Kidney epithelial cell (primary cell): ENCODE measurements around the gene DBNDD1. TPM values are rescaled to one million over a fixed set of nuclear protein-coding genes. Genes with fewer than 3 reads are reported as not detected.

ENCODE experiments used
- DNase-seq: peaks from one replicate; pipeline ENCODE4 v3.0.0-alpha.2; 2010; ENCODE audit warnings: low read depth
- H3K27me3 ChIP-seq: 2 replicates; pipeline ENCODE4 v1.6.0; 2011; ENCODE audit warnings: low read length; ENCODE audit not compliant: control insufficient read depth, insufficient read depth
- H3K36me3 ChIP-seq: 2 replicates; pipeline ENCODE4 v1.5.1; 2011; ENCODE audit warnings: low read length; ENCODE audit not compliant: control insufficient read depth, insufficient read depth
- H3K4me3 ChIP-seq: 2 replicates; pipeline ENCODE4 v1.5.1; 2011; ENCODE audit warnings: low read depth, mild to moderate bottlenecking, control low read depth, low read length
- CTCF ChIP-seq: IDR thresholded peaks from 2 replicates; pipeline ENCODE4 v1.5.1; 2011; ENCODE audit warnings: mild to moderate bottlenecking, moderate library complexity, low read length, control low read depth, inconsistent platforms; ENCODE audit not compliant: insufficient read depth, poor library complexity, severe bottlenecking
- total RNA-seq: library from RNA; depleted of rRNA; stranded (reverse); fragments of >200 nt; gene quantifications from 2 replicates; pipeline ENCODE4 v1.2.3, GENCODE V29; 2015

DBNDD1 gene
- total RNA-seq, 1 donor from 2014 or later: 27.2 TPM

DNA sequence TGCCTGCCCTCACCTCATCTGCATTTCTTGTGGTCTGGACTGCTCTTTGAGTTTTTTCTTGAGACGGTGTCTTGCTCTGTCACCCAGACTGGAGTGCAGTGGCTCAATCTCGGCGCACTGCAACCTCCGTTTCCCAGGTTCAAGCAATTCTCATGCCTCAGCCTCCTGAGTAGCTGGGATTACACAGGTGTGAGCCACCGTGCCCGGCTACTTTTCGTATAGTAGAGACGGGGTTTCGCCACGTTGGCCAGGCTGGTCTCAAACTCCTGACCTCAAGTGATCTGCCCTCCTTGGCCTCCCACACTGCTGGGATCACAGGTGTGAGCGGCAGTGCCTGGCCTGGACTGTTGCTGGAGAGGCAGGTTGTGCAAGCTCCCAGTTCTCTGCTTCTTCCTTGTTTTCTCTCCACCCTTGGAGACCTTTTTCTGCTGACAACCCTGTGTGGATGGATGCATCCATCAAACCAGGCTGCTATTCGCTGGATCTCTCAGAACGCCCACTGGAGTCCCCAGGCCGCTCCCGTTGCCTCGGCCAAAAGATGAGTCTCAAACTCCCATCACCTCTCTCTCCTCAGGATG lies 22.7 kb upstream of the DBNDD1 start:
- TF ChIP-seq CTCF: no peak

GRCh38 chr16:90040152-90041023 lies 21.1 kb upstream of the DBNDD1 start:
- Histone ChIP-seq H3K36me3 (peaks cover 5% of the 10 kb centered on the region), H3K4me3 (no peak overlapping the region), H3K27me3 (no peaks in the 10 kb centered on the region)
- no peak for DNase-seq
- no peak for TF ChIP-seq CTCF

More for the DNA sequence above, 22.7 kb upstream of the DBNDD1 start:
- Histone ChIP-seq H3K36me3 (peaks cover 5% of the 10 kb centered on the region), H3K27me3 (no peaks in the 10 kb centered on the region), H3K4me3 (no peak overlapping the region)
- DNase-seq: no peak

GRCh38 chr16:90037276-90037675 lies 18.0 kb upstream of the DBNDD1 start:
- TF ChIP-seq CTCF: no peak
- DNase-seq: no peak
- Histone ChIP-seq H3K4me3 (no peak overlapping the region), H3K27me3 (no peaks in the 10 kb centered on the region), H3K36me3 (peaks cover 4% of the 10 kb centered on the region)

- no peaks in the 10 kb centered on the region for H3K27me3 ChIP-seq
- DNase-seq: no peak
- no peak overlapping the region for H3K4me3 ChIP-seq
- peaks cover 5% of the 10 kb centered on the region for H3K36me3 ChIP-seq
- TF ChIP-seq CTCF: no peak
Measured at GRCh38 chr16:90035902-90036301, 16.6 kb upstream of the DBNDD1 start.

DNA sequence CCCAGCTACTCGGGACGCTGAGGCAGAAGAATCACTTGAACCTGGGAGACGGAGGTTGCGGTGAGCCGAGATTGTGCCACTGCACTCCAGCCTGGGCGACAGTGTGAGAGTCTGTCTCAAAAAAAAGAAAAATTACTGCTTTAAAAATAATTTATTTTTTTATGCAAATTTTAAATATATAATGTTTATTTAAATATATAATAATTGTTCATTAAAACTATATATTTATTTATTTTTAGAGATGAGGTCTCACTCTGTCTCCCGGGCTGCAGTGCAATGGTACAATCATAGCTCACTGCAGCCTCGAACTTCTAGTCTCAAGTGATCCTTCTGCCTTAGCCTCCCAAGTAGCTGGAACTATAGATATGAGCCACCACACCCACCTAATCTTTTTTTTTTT lies 15.2 kb upstream of the DBNDD1 start:
- Histone ChIP-seq H3K4me3 (no peak overlapping the region), H3K27me3 (no peaks in the 10 kb centered on the region), H3K36me3 (peaks cover 5% of the 10 kb centered on the region)
- DNase-seq: no peak
- no peak for TF ChIP-seq CTCF
